Activated naive CD4-positive, alpha-beta T cell treated with anti-CD3 and anti-CD28 coated beads, Interleukin-2, amount 10 ng/mL, durations not matched to agents 5 hours and 36 hours (primary cell): ENCODE measurements around the gene DDRGK1. TPM values are rescaled to one million over a fixed set of nuclear protein-coding genes. Genes with fewer than 3 reads are reported as not detected.

ENCODE experiments used
- total RNA-seq, 2 experiments: library from RNA; stranded (reverse); gene quantifications; one replicate each; pipeline ENCODE4 v1.2.3, GENCODE V29; 2021

DDRGK1 gene
- total RNA-seq = 10 to 100 TPM; 59.1 to 59.8 TPM

DNA sequence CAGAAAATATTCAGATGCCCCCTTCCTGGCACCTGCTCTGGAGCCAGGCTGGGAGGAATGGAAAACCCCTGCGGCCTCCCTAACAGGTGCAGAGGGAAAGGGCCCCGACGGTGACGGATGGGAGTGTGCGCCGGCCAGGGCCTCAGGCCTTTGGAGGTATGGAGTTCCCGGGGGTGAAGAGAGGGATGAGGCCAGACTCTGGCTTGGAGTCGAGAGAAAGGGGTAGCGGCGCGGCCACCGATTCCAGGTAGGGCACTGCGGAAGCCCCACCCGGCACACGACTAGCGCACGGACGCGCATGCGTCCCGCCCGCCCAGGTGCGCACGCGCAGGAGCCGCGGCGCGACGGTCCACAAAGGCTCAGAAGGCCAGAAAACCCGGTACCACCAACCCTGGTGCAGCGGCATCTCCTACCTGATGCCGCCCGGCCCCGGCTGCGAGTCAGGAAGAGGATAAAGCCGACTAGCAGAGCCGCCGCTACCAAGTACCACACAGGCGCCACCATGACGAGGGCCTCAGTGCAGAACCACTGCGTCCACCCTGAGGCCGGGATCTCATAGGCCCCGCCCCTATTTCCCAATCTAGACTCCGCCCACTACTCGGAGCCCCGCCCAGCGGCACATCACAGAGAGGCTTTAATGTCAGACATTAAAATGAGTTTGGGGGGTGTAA, at the start of gene DDRGK1:
TSS of gene DDRGK1 (minus strand) at position 559 of the 671 bp plus-strand sequence. CDS start at position 504, 55 bp downstream.

DNA sequence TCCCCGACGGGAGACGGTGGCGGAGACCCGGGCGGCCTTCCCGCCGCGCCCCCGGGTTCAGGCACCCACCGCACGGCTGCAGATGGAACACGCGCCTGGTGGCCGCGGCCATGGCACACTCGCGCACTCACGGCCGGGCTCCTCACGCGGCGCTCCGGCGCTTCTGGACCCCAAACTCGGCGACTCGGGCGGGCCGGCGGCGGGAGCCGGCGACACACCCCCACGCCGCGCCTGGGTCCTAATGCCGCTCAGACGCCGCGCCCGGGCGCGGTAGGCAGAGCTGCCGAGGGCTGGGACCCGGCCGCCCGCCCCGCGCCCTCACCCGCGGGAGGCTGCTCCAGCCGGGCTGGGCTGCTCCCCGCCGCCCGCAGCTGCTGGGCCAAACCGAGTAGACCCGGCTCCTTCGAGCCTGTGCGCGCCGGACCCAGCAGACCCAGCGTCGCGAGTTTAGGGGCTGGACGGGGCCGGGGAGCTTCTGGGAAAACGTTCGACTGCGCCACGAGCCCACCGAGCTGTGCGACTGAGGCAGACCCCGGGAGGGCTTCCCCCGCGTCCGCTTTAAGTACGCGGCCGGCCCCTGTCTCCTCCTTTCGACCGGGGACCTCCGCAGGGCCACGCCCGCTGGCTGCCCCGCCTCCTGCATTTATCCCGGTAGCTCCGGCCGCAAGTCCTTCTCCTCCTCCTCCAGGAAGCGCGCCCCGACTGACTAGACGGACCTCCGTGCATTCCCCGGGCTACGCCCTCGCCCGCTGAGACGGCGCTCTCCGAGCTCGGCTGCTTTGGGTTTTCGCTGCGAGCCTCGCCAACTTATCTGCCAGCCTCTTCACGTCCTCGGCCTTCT, 34.8 kb upstream of the DDRGK1 start, which contains the start of gene SLC4A11:
TSS of gene SLC4A11 (minus strand) at position 165 of the 841 bp plus-strand sequence. CDS start at position 112, 53 bp downstream.

DNA sequence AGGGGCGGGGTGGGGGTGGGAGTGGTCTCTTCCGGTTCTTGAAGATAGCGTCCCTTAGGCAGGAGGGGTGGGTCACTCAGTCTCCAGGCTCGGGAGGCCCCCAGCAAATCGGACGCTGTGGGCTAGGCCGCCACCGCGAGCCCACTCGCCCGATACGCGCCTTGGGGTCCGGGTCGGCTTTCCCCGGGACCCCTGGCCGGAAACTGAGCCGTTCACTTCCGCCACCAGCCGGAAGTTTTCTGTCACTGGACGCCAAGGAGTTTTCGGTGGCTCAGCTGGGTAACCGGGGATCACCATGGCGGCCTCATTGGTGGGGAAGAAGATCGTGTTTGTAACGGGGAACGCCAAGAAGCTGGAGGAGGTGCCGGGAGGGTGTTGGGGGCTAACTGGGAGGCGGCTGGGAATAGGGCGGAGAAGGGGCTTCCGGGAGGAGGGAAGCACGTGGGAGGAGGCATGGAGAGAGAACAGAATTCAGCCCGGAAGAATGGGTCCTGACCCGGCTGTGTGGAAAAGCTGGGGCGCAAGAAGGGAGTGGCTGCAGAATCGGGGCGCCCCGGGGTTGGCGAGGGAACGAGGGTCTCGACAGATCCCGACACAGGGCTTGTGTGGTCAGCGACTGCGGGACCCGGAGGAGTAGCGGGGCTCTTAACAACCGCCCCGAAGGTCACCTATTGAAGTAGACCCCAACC, 4.9 kb upstream of the DDRGK1 start, which contains the start of gene ITPA:
TSS of gene ITPA (plus strand) at position 242 of the 689 bp plus-strand sequence. CDS start at position 296, 54 bp downstream.

DNA sequence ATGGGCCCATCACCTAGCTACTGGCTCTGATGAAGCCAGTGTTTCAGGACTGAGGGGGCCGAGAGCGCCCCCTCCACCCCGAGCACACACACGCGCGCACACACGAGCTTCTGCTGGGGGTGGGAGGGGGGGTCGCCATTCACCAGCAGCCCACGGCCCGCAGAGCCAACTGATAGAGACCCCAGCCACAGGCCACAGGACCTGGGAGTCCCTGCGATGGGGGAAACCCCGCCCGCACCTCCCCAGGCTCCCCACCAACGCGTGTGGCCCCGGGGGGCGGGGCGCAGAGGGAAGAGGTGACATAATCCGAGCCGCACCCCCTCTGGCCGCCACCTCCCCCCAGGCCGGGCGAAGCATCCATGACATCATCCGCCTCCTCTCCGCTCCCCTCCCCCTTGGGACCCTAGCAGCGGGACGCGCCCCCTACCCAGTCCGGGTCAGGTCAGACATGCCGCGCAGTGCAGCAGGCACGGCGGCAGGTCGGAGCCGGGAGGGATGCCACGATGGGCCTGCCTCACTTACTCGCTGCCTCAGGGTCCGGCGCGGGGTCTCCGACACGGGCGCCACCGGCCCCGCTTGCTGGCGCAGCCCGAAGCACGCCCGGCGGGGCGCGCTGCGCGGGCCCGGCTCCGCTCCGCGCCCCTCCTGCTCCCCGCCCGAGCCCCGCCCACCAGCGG, 31.4 kb downstream of the DDRGK1 start, which contains the start of gene LZTS3:
TSS of gene LZTS3 (minus strand) at position 617 of the 677 bp plus-strand sequence. CDS start 6,386 bp downstream, outside the sequence.

Other genes starting within 250 kb of the DDRGK1 start
- gene GNRH2, start 161.1 kb downstream of the DDRGK1 start, total RNA-seq = 1 to 10 TPM in 1 of 2 experiments, under 1 TPM in 1; 0.96 to 1.2 TPM
- 10 to 100 TPM; 29.7 to 32.0 TPM for gene MRPS26, start 158.6 kb downstream of the DDRGK1 start, total RNA-seq
- gene OXT, start 133.1 kb downstream of the DDRGK1 start, total RNA-seq = 1 to 10 TPM in 1 of 2 experiments, under 1 TPM in 1; 0.51 to 1.0 TPM
- gene AVP, start 120.0 kb downstream of the DDRGK1 start, total RNA-seq = not detected
- 10 to 100 TPM; 22.6 to 22.8 TPM for gene FASTKD5, start 44.8 kb downstream of the DDRGK1 start, total RNA-seq
- gene UBOX5, start 44.8 kb downstream of the DDRGK1 start, total RNA-seq = 1 to 10 TPM; 9.0 to 9.6 TPM
- gene LZTS3, start 31.1 kb downstream of the DDRGK1 start, total RNA-seq = 1 to 10 TPM; 1.6 TPM
- gene ITPA, start 4.8 kb upstream of the DDRGK1 start, total RNA-seq = 10 to 100 TPM; 52.1 to 53.8 TPM
- gene SLC4A11, start 34.5 kb upstream of the DDRGK1 start, total RNA-seq = 1 to 10 TPM; 1.2 to 1.7 TPM
- gene DNAAF9, start 203.0 kb upstream of the DDRGK1 start, total RNA-seq = 1 to 10 TPM; 1.4 TPM